NK-92 treated with Interleukin-12 subunit alpha and Interleukin-12 subunit beta, amount 100 ng/mL, for 24 hours (cell line): Measurements from ENCODE around the gene SRGAP3.

Experiments
- DNase-seq: peaks from one replicate; lab custom pipeline; 2025; lab: John Stamatoyannopoulos, UW

SRGAP3 gene

GRCh38 chr3:9143184-9143583 is 106.3 kb downstream of the SRGAP3 start:
- DNase-seq = no peak

- DNase-seq = no peak
Measured at GRCh38 chr3:9142362-9142761, 107.1 kb downstream of the SRGAP3 start.

- DNase-seq = no peak
Measured at GRCh38 chr3:9141928-9142289, 107.5 kb downstream of the SRGAP3 start.

GRCh38 chr3:9139366-9139765 is 110.1 kb downstream of the SRGAP3 start:
- no peak for DNase-seq

- no peak for DNase-seq
Measured at GRCh38 chr3:9137676-9138075, 111.8 kb downstream of the SRGAP3 start.

GRCh38 chr3:9136746-9137465 is 112.5 kb downstream of the SRGAP3 start:
- no peak for DNase-seq

GRCh38 chr3:9135930-9136525 is 113.4 kb downstream of the SRGAP3 start:
- DNase-seq = no peak

- no peak for DNase-seq
Measured at GRCh38 chr3:9135526-9135925, 113.9 kb downstream of the SRGAP3 start.

GRCh38 chr3:9133656-9134055 is 115.8 kb downstream of the SRGAP3 start:
- no peak for DNase-seq

- no peak for DNase-seq
Measured at GRCh38 chr3:9130345-9131305, 118.8 kb downstream of the SRGAP3 start.

GRCh38 chr3:9129365-9129764 is 120.1 kb downstream of the SRGAP3 start:
- no peak for DNase-seq

GRCh38 chr3:9125278-9125951 is 124.0 kb downstream of the SRGAP3 start:
- no peak for DNase-seq

- no peak for DNase-seq
Measured at GRCh38 chr3:9124730-9125129, 124.7 kb downstream of the SRGAP3 start.

- no peak for DNase-seq
Measured at GRCh38 chr3:9123840-9124239, 125.6 kb downstream of the SRGAP3 start.

- DNase-seq = no peak
Measured at GRCh38 chr3:9122732-9123364, 126.6 kb downstream of the SRGAP3 start.

- no peak for DNase-seq
Measured at GRCh38 chr3:9121366-9122001, 128.0 kb downstream of the SRGAP3 start.

- no peak for DNase-seq
Measured at GRCh38 chr3:9119331-9119730, 130.1 kb downstream of the SRGAP3 start.

- no peak for DNase-seq
Measured at GRCh38 chr3:9118222-9118621, 131.2 kb downstream of the SRGAP3 start.

- no peak for DNase-seq
Measured at GRCh38 chr3:9117220-9117619, 132.2 kb downstream of the SRGAP3 start.

- no peak for DNase-seq
Measured at GRCh38 chr3:9116336-9116735, 133.1 kb downstream of the SRGAP3 start.

- no peak for DNase-seq
Measured at GRCh38 chr3:9115336-9115735, 134.1 kb downstream of the SRGAP3 start.
